Measurements from ENCODE around the gene SLC26A4.

DNA sequence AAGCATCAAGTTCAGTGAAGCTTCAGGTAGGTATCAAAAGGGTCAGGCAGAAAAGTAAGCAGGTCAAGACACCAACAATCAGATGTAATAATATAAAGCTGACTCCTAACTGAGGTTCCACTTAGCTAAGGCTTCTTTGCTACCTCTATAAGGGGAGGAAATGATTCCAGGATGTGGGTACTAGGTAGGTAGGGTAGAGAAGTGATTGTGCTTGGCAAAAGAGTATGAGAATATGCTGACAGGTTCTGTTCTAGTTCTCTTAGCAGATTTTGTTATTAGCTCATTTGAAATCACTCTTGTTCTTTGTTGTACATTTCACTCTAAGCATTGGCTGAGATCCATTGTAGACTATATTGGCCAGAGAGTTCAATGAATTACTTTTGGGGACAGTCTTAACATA, 42.6 kb downstream of the SLC26A4 start:
- no peak for TF ChIP-seq POLR2A (IDR thresholded peaks at IDR 0.05)
- TF ChIP-seq, protein P1, sequence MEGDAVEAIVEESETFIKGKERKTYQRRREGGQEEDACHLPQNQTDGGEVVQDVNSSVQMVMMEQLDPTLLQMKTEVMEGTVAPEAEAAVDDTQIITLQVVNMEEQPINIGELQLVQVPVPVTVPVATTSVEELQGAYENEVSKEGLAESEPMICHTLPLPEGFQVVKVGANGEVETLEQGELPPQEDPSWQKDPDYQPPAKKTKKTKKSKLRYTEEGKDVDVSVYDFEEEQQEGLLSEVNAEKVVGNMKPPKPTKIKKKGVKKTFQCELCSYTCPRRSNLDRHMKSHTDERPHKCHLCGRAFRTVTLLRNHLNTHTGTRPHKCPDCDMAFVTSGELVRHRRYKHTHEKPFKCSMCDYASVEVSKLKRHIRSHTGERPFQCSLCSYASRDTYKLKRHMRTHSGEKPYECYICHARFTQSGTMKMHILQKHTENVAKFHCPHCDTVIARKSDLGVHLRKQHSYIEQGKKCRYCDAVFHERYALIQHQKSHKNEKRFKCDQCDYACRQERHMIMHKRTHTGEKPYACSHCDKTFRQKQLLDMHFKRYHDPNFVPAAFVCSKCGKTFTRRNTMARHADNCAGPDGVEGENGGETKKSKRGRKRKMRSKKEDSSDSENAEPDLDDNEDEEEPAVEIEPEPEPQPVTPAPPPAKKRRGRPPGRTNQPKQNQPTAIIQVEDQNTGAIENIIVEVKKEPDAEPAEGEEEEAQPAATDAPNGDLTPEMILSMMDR (IDR thresholded peaks at IDR 0.05) = no peak
- no peak for TF ChIP-seq EP300 (IDR thresholded peaks at IDR 0.05)

Measured in tibial nerve (tissue), 4 donors.